BJ (cell line): ENCODE data around the gene HBA1. TPM values are rescaled to one million over a fixed set of nuclear protein-coding genes. Genes with fewer than 3 reads are reported as not detected.
"Not testable (repeated sequence)": the region's sequence is repeated elsewhere in the genome, so short reads cannot be mapped to it uniquely, and the experiment has no call there.

Experiments
- CTCF ChIA-PET: fragments of 350-600 bp; formaldehyde crosslinking; extraction: SDS; loops from one replicate; lab custom pipeline; 2021; ENCODE audit warnings: antibody characterized with exemption, inconsistent platforms; lab: Yijun Ruan, JAX
- POLR2A ChIA-PET: fragments of 300-600 bp; sonication (Branson Sonifier 250); formaldehyde crosslinking; extraction: SDS; loops from one replicate; lab custom pipeline; 2021; ENCODE audit warnings: antibody characterized with exemption; lab: Charles Lee
- DNase-seq: peaks from one replicate; pipeline ENCODE4 v3.0.0-alpha.2; 2011; ENCODE audit warnings: low read depth
- H3K27me3 ChIP-seq: 2 replicates; pipeline ENCODE4 v1.6.0; 2011; ENCODE audit warnings: low read length; ENCODE audit not compliant: control insufficient read depth, insufficient read depth
- H3K36me3 ChIP-seq: 2 replicates; pipeline ENCODE4 v1.5.1; 2011; ENCODE audit warnings: low read length; ENCODE audit not compliant: control insufficient read depth, insufficient read depth
- H3K4me3 ChIP-seq: 2 replicates; pipeline ENCODE4 v1.5.1; 2011; ENCODE audit warnings: low read depth, mild to moderate bottlenecking, control low read depth, low read length
- CTCF ChIP-seq: IDR thresholded peaks from 2 replicates; pipeline ENCODE4 v1.5.1; 2011; ENCODE audit warnings: low read depth, mild to moderate bottlenecking, control low read depth, inconsistent platforms, low read length, moderate library complexity; ENCODE audit not compliant: insufficient read depth
- polyA plus RNA-seq: library from polyadenylated mRNA; depleted of rRNA; stranded (reverse); fragments of >200 nt; gene quantifications from 2 replicates; pipeline ENCODE4 v1.2.3, GENCODE V29; 2011

Gene HBA1
- polyA plus RNA-seq, 1 experiment, result not detected

DNA sequence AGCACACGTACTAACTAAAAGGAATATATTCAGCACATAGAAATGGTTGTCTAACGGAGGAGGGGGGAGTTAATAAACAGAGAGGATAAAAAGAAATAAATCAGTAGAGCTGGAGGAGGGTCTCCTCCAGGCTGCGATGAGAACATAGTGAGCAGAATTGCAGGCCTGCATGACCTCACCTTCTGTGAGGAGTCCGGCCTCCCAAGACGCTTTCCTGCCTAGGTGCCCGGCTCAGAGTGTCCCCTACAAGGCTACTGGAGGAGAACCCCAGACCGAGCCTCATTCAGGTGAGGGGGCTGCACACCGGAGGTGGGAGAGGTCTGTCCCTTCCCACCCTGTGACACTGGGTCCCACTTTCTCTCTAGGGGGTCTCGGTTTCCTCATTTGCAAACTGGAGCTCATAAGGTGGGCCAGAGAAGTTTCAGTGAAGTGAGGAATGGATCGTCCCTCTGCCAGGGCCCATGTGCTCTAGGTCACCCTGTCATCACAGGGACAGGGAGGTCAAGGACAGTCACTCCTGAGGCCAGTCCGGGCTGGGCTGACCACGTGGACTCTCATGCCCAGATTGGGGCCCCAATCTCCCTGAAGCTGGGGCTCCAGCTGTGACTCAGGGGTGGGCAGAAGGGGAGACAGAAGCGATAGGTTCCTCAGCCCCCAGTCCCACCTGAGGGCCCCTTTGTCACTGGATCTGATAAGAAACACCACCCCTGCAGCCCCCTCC, 14.0 kb upstream of the HBA1 start:
- no peaks in the 10 kb centered on the region for H3K36me3 ChIP-seq
- no peak for TF ChIP-seq CTCF
- H3K27me3 ChIP-seq, result peaks cover 21% of the 10 kb centered on the region
- POLR2A ChIA-PET, result no interaction called here
- CTCF ChIA-PET, result no interaction called here
- DNase-seq, result no peak
- no peak overlapping the region for H3K4me3 ChIP-seq

- peaks cover 26% of the 10 kb centered on the region for H3K27me3 ChIP-seq
- POLR2A ChIA-PET, result not testable (repeated sequence)
Observed at GRCh38 chr16:163139-163538, 13.3 kb upstream of the HBA1 start.

GRCh38 chr16:163696-164095, 12.8 kb upstream of the HBA1 start:
- peaks cover 30% of the 10 kb centered on the region for H3K27me3 ChIP-seq
- CTCF ChIA-PET, POLR2A ChIA-PET: not testable (repeated sequence)

More at GRCh38 chr16:163139-163538, 13.3 kb upstream of the HBA1 start:
- CTCF ChIA-PET, H3K4me3 ChIP-seq, DNase-seq, H3K36me3 ChIP-seq: not testable (repeated sequence)

GRCh38 chr16:164134-164823, 12.2 kb upstream of the HBA1 start:
- POLR2A ChIA-PET, CTCF ChIA-PET, H3K4me3 ChIP-seq, DNase-seq, H3K36me3 ChIP-seq: not testable (repeated sequence)
- H3K27me3 ChIP-seq, result peaks cover 33% of the 10 kb centered on the region

More at GRCh38 chr16:163696-164095, 12.8 kb upstream of the HBA1 start:
- H3K4me3 ChIP-seq, H3K36me3 ChIP-seq, DNase-seq: not testable (repeated sequence)

GRCh38 chr16:164827-165538, 11.5 kb upstream of the HBA1 start:
- DNase-seq, result no peak
- peaks cover 33% of the 10 kb centered on the region for H3K27me3 ChIP-seq
- H3K36me3 ChIP-seq, result no peaks in the 10 kb centered on the region
- CTCF ChIA-PET, result no interaction called here
- no peak overlapping the region for H3K4me3 ChIP-seq
- no peak for TF ChIP-seq CTCF
- POLR2A ChIA-PET, result no interaction called here

DNA sequence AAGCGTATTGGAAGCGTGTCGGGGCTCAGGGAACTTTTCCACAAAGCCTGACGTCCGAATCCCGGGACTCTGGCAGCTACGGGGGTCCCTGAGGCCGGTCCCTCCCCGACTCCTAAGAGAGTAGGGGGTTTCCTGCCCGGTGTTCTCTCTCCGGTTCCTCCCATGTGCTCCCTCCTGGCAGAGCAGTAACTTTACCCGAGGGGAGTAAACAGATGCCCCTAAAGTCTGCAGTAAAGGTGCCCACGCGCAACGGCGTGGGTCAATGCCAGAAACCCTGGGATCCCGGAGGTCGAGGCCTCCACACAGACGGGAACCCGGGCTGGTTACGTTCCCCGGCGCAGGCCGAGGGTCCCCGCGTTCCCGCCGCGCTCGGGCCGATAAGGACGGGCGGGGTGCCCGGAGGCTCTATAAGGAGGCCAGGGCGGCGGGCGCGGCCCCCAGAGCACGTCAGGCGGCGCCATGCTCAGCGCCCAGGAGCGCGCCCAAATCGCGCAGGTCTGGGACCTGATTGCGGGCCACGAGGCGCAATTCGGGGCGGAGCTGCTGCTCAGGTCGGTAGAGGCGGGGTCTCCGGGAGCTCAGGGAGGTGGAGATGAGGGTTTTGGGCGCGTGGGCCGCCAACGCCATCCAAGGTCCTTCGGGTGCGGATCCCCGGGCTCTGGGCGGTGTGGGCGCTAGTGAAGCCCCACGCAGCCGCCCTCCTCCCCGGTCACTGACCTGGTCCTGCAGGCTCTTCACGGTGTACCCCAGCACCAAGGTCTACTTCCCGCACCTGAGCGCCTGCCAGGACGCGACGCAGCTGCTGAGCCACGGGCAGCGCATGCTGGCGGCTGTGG, 10.7 kb upstream of the HBA1 start, which contains the start of gene HBM:
HBM (plus strand) TSS at position 440 of the 836 bp plus-strand sequence; CDS start at position 460, 20 bp downstream.
- ChIA-PET POLR2A (no interaction called here), CTCF (no interaction called here)
- DNase-seq, result no peak
- H3K36me3 ChIP-seq, result no peaks in the 10 kb centered on the region
- peaks cover 36% of the 10 kb centered on the region for H3K27me3 ChIP-seq
- no peak for TF ChIP-seq CTCF
- H3K4me3 ChIP-seq, result no peak within 1 kb of the TSS
